Neuronal stem cell (in vitro differentiated cells): ENCODE measurements around the gene ADGRG3.
A peak's percentile ranks its signal among the peaks of the same experiment; 100 is the strongest.

Source experiments
- DNase-seq: peaks from one replicate; pipeline ENCODE4 v3.0.0-alpha.2; 2013; ENCODE audit warnings: low spot score
- H2AFZ ChIP-seq: one replicate; pipeline ENCODE4 v1.6.1; 2013; ENCODE audit warnings: mild to moderate bottlenecking, low read length, inconsistent platforms
- H2AK5ac ChIP-seq: 2 replicates; pipeline ENCODE4 v1.6.1; 2013; ENCODE audit warnings: low read depth, mild to moderate bottlenecking, inconsistent platforms, low read length, moderate library complexity, mixed read lengths
- H2BK120ac ChIP-seq: 2 replicates; pipeline ENCODE4 v1.6.1; 2013; ENCODE audit warnings: low read depth, mild to moderate bottlenecking, inconsistent platforms, low read length, moderate library complexity, mixed read lengths
- H2BK12ac ChIP-seq: one replicate; pipeline ENCODE4 v1.6.1; 2013; ENCODE audit warnings: low read length, inconsistent platforms
- H2BK15ac ChIP-seq: 2 replicates; pipeline ENCODE4 v1.6.1; 2013; ENCODE audit warnings: mild to moderate bottlenecking, low read length, inconsistent platforms, mixed read lengths
- H2BK5ac ChIP-seq: one replicate; pipeline ENCODE4 v1.6.1; 2013; ENCODE audit warnings: inconsistent platforms, mild to moderate bottlenecking, low read length, moderate library complexity
- H3K14ac ChIP-seq: one replicate; pipeline ENCODE4 v1.6.1; 2013; ENCODE audit warnings: low read length, inconsistent platforms
- H3K18ac ChIP-seq: 2 replicates; pipeline ENCODE4 v1.6.1; 2013; ENCODE audit warnings: low read length, inconsistent platforms
- H3K23ac ChIP-seq: 2 replicates; pipeline ENCODE4 v1.6.1; 2013; ENCODE audit warnings: low read depth, mild to moderate bottlenecking, mixed read lengths, low read length, inconsistent platforms; ENCODE audit not compliant: poor library complexity
- H3K27ac ChIP-seq: replicated peaks from 3 replicates; pipeline ENCODE4 v1.5.1; 2013; ENCODE audit warnings: low read length, inconsistent platforms
- H3K27me3 ChIP-seq, 3 experiments: 2 replicates each; pipeline ENCODE4 v1.6.1; 2013; ENCODE audit warnings: low read length in 3 of 3, mild to moderate bottlenecking in 2 of 3, inconsistent platforms in 1 of 3, low read depth in 1 of 3, mixed read lengths in 1 of 3, moderate library complexity in 1 of 3; ENCODE audit not compliant: control insufficient read depth in 3 of 3, insufficient read depth in 3 of 3
- H3K36me3 ChIP-seq, 2 donors: replicated peaks in 1 of 2; 2 replicates each; pipeline ENCODE4 v1.6.1; 2013; ENCODE audit warnings: low read length in 2 of 2; ENCODE audit not compliant: control insufficient read depth in 2 of 2, insufficient read depth in 2 of 2
- H3K4ac ChIP-seq: 2 replicates; pipeline ENCODE4 v1.6.1; 2013; ENCODE audit warnings: inconsistent platforms, mild to moderate bottlenecking, low read length, moderate library complexity
- H3K4me1 ChIP-seq, 2 donors: 1 replicate in 1 of 2; 2 replicates in 1 of 2; pipeline ENCODE4 v1.6.1; 2013; ENCODE audit warnings: low read length in 2 of 2, low read depth in 1 of 2; ENCODE audit not compliant: control insufficient read depth in 2 of 2, insufficient read depth in 1 of 2
- H3K4me2 ChIP-seq: one replicate; pipeline ENCODE4 v1.6.1; 2013; ENCODE audit warnings: mild to moderate bottlenecking, low read length, inconsistent platforms; ENCODE audit not compliant: insufficient read depth, poor library complexity, severe bottlenecking
- H3K4me3 ChIP-seq, 2 donors: 2 replicates each; pipeline ENCODE4 v1.5.1; 2013; ENCODE audit warnings: low read length in 2 of 2, mild to moderate bottlenecking in 2 of 2, inconsistent platforms in 1 of 2, moderate library complexity in 1 of 2
- H3K79me1 ChIP-seq: one replicate; pipeline ENCODE4 v1.6.1; 2013; ENCODE audit warnings: low read depth, mild to moderate bottlenecking, inconsistent platforms, low read length, moderate library complexity
- H3K9ac ChIP-seq: one replicate; pipeline ENCODE4 v1.6.1; 2013; ENCODE audit warnings: mild to moderate bottlenecking, low read depth, low read length, inconsistent platforms; ENCODE audit not compliant: poor library complexity
- H3K9me3 ChIP-seq, 2 donors: replicated peaks in 1 of 2; 2 replicates each; pipeline versions ENCODE3 to v1.6.1; 2013; ENCODE audit warnings: low read length in 2 of 2, mild to moderate bottlenecking in 2 of 2, inconsistent platforms in 1 of 2, low read depth in 1 of 2, mixed read lengths in 1 of 2, moderate library complexity in 1 of 2; ENCODE audit not compliant: control insufficient read depth in 2 of 2, insufficient read depth in 1 of 2
- H4K8ac ChIP-seq: one replicate; pipeline ENCODE4 v1.6.1; 2013; ENCODE audit warnings: low read depth, mild to moderate bottlenecking, inconsistent platforms, low read length, moderate library complexity
- H4K91ac ChIP-seq: one replicate; pipeline ENCODE4 v1.6.1; 2013; ENCODE audit warnings: low read length, low read depth, mild to moderate bottlenecking, inconsistent platforms; ENCODE audit not compliant: poor library complexity
- WGBS, 2 donors: extraction: QIAGEN DNeasy Blood & Tissue Kit; methylation state at CpG; one replicate each; pipeline ENCODE4 v1.1.7; 2013; ENCODE audit warnings: missing lambda C conversion rate in 2 of 2, mixed read lengths in 1 of 2; ENCODE audit not compliant: insufficient read length in 2 of 2, insufficient replicate concordance in 1 of 2; ENCODE audit errors: extremely low coverage in 2 of 2; 5-methylcytosine and 5-hydroxymethylcytosine counted together

The ADGRG3 gene

DNA sequence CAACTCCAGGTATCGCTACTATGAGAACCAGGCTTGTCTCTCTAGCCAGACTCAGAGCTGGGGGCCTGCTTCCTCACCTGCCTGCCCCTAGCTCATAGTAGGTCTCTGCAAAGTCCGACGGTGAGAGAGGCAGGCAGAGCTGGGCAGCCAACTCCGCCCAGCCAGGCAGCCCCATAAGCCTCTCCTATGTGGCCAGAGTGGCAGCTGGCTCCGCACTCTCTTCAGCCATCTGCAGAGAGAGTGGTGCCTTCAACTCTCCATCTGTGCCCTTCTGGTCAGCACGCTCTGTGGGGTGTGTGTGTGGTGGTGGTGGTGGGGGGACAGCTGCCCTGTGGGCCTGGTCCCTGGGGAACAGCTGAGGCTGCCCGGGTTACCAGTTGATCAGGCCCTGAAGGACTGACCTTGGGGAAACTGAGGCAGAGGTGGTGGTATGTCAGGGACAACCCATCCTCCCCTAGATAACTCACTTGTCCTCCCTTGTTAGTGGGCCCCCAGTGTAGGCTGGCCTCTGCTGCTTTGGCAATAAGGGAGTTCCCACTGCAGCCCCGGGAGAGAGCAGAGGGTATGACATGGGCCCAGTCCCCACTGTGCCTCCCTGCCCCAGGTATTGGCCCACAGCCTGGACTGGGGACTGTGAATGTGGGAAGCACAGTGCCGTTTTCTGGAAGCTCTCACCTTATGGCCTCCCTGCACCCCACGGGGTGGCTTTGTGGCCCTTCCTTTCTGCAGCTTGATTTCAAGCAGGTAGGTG is 41.5 kb upstream of the ADGRG3 start:
- no peak for DNase-seq
- Histone ChIP-seq H3K14ac (peak overlapping the region; percentile 43), H3K36me3 (no peaks in the 10 kb centered on the region), H3K18ac (peak overlapping the region; percentile 90), H3K4me3 (no peak overlapping the region), H4K91ac (peak overlapping the region; percentile 54), H4K8ac (no peak overlapping the region), H3K23ac (peak overlapping the region; percentile 57), H3K9ac (peak overlapping the region; percentile 32), H2BK12ac (peak overlapping the region; percentile 93), H2AK5ac (peak overlapping the region; percentile 99), H3K4me1 (peaks cover 43 to 52% of the 10 kb centered on the region in 2 donors), H2BK15ac (peak overlapping the region; percentile 84), H3K9me3 (no peaks in the 10 kb centered on the region), H3K4me2 (no peak overlapping the region), H2BK5ac (no peak overlapping the region), H3K4ac (peak overlapping the region; percentile 77), H2AFZ (peak overlapping the region; percentile 83), H3K27ac (no peak overlapping the region), H3K27me3 (no peaks in the 10 kb centered on the region), H2BK120ac (no peak overlapping the region), H3K79me1 (no peaks in the 10 kb centered on the region)
- no CpG with 5 or more reads among the region's 10 CpGs for WGBS, 2 donors

DNA sequence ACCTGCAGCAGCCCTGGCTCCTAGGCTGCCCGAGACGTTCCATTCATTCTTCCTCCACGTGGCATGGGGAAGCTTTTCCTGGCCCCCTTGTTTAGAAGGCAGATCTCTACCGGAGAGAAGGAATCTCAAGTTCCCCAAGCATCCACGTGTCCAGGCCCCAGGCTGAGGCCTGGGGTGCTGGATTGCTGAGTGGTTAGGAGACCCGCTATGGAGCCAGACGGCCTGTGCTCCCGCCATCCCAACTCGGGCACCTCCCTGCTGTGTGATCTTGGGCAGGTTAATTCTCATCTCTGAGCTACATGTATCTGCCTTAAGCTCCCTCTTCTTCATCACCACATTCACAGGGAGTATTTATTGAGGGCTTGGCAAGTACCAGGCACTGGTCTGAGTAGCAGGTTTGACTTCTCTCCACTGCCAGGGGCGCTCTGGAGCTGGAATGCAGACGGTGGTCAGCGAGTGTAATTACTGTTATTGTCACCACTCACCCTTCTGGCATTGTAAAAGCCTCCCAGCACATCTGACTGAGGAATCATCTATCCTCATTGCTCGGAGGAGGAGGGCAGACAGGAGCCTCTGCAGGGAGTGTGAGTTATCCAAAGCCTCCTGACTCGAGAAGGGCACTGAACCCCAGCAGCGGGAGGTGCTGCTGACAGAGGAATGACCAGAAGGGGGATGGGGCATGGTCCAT is 40.8 kb upstream of the ADGRG3 start:
- no peak overlapping the region for H3K27ac ChIP-seq
- H4K91ac ChIP-seq, result no peak overlapping the region
- H3K18ac ChIP-seq, result peak overlapping the region; percentile 90
- no peaks in the 10 kb centered on the region for H3K79me1 ChIP-seq
- no peaks in the 10 kb centered on the region for H3K9me3 ChIP-seq
- H3K4me2 ChIP-seq, result peak overlapping the region; percentile 37
- no peak overlapping the region for H3K9ac ChIP-seq
- peak overlapping the region; percentile 43 for H3K14ac ChIP-seq
- peak overlapping the region; percentile 84 for H2BK15ac ChIP-seq
- peak overlapping the region; percentile 99 for H2AK5ac ChIP-seq
- no peak overlapping the region for H2BK5ac ChIP-seq
- H2BK12ac ChIP-seq, result peak overlapping the region; percentile 93
- peak overlapping the region in 1 of 2 donors; percentile 34 for H3K4me3 ChIP-seq
- H2BK120ac ChIP-seq, result no peak overlapping the region
- H3K4ac ChIP-seq, result peak overlapping the region; percentile 77
- DNase-seq, result peak; percentile 38
- H4K8ac ChIP-seq, result no peak overlapping the region
- no peaks in the 10 kb centered on the region for H3K27me3 ChIP-seq
- H3K36me3 ChIP-seq, result no peaks in the 10 kb centered on the region
- H3K4me1 ChIP-seq, result peaks cover 43 to 52% of the 10 kb centered on the region in 2 donors
- peak overlapping the region; percentile 57 for H3K23ac ChIP-seq
- peak overlapping the region; percentile 83 for H2AFZ ChIP-seq
- no CpG with 5 or more reads among the region's 15 CpGs for WGBS, 2 donors

GRCh38 chr16:57628008-57628781 is 39.9 kb upstream of the ADGRG3 start, which contains the start of gene ADGRG1:
Gene ADGRG1, plus strand, starts transcription at chr16:57628630. Its CDS starts 21,658 bp downstream, at chr16:57650288.
- WGBS, 2 donors, result no CpG with 5 or more reads among the region's 32 CpGs
- Histone ChIP-seq H4K91ac (peak within 1 kb of the TSS; percentile 58), H3K27me3 (no peaks in the 10 kb centered on the region), H3K9ac (peak within 1 kb of the TSS; percentile 71), H3K14ac (peak within 1 kb of the TSS; percentile 3), H3K36me3 (no peaks in the 10 kb centered on the region), H2AFZ (peak within 1 kb of the TSS; percentile 83), H3K79me1 (no peaks in the 10 kb centered on the region), H3K4ac (peak within 1 kb of the TSS; percentile 1), H2BK5ac (no peak within 1 kb of the TSS), H4K8ac (peak within 1 kb of the TSS; percentile 83), H2BK120ac (no peak within 1 kb of the TSS), H2BK12ac (peak within 1 kb of the TSS; percentile 65), H2BK15ac (peak within 1 kb of the TSS; percentile 76), H3K4me2 (peak within 1 kb of the TSS; percentile 53), H3K23ac (peak within 1 kb of the TSS; percentile 94), H2AK5ac (peak within 1 kb of the TSS; percentile 91), H3K9me3 (no peaks in the 10 kb centered on the region), H3K4me3 (peak within 1 kb of the TSS; percentile 1 to 34), H3K4me1 (peaks cover 39 to 44% of the 10 kb centered on the region in 2 donors), H3K18ac (peak within 1 kb of the TSS; percentile 87), H3K27ac (peak within 1 kb of the TSS; percentile 30)
- peak; percentile 69 for DNase-seq
